Left lung (tissue), 10 donors: Measurements from ENCODE around the gene BMAL1. TPM values are rescaled to one million over a fixed set of nuclear protein-coding genes. Genes with fewer than 3 reads are reported as not detected.

Source experiments
- ATAC-seq: fragments of 200-7000 bp; cut with Tn5 transposase; one replicate; pipeline ENCODE4 v1.9.1; 2020; ENCODE audit warnings: moderate library complexity
- DNase-seq, 4 donors: peaks; one replicate each; pipeline ENCODE4 v3.0.0-alpha.2; 2013 to 2020
- H3K27ac ChIP-seq, 2 donors: fragments of 200-600 bp; sonication (generic) in 1 of 2; one replicate each; pipeline versions ENCODE4 v1.5.0 to v1.8.0; 2020 to 2021
- H3K27me3 ChIP-seq, 2 donors: fragments of 200-600 bp; sonication (generic) in 1 of 2; one replicate each; pipeline versions ENCODE4 v1.5.0 to v1.8.0; 2020 to 2021
- H3K36me3 ChIP-seq, 2 donors: fragments of 200-600 bp; sonication (generic) in 1 of 2; one replicate each; pipeline versions ENCODE4 v1.5.0 to v1.8.0; 2020 to 2021
- H3K4me1 ChIP-seq, 2 donors: fragments of 200-600 bp; one replicate each; pipeline ENCODE4 v1.8.0; 2021
- H3K4me3 ChIP-seq, 2 donors: fragments of 200-600 bp; sonication (generic) in 1 of 2; one replicate each; pipeline versions ENCODE4 v1.5.0 to v1.8.0; 2020 to 2021; ENCODE audit warnings: mild to moderate bottlenecking in 1 of 2
- H3K9me3 ChIP-seq, 2 donors: fragments of 200-600 bp; sonication (generic) in 1 of 2; one replicate each; pipeline versions ENCODE4 v1.5.0 to v1.8.0; 2020 to 2021
- CTCF ChIP-seq, 2 donors: fragments of 200-600 bp; sonication (generic) in 1 of 2; IDR thresholded peaks; one replicate each; pipeline versions ENCODE4 v1.5.0 to v1.8.0; 2021; ENCODE audit warnings: antibody characterized with exemption in 2 of 2
- intact Hi-C, 2 donors: fragments of 100-400 bp; cut with DNase I; formaldehyde crosslinking; loops; one replicate each; pipeline versions ENCODE4 v1.11.2 to v1.14.2; 2022
- polyA plus RNA-seq, 6 donors: library from polyadenylated mRNA; unstranded; fragments of 120-200 nt; gene quantifications; one replicate each; pipeline ENCODE4 v1.2.1, GENCODE V29; 2013; ENCODE audit not compliant: insufficient read length in 6 of 6
- total RNA-seq, 2 donors: library from RNA; stranded (reverse); fragmentation: NEBNext Ultra II Directional; extraction: Animal tissue kit (Norgen Biotek cat#: 25700); gene quantifications; one replicate each; pipeline ENCODE4 v1.2.1, GENCODE V29; 2021
- donor health status: DM: no; HTN: yes; CAD: no.
- donor health status: DM: no; HTN: no; CAD: no.

Gene BMAL1
- total and polyA plus RNA-seq, 8 donors: 10.2 to 31.6 (median 12.5) TPM

DNA sequence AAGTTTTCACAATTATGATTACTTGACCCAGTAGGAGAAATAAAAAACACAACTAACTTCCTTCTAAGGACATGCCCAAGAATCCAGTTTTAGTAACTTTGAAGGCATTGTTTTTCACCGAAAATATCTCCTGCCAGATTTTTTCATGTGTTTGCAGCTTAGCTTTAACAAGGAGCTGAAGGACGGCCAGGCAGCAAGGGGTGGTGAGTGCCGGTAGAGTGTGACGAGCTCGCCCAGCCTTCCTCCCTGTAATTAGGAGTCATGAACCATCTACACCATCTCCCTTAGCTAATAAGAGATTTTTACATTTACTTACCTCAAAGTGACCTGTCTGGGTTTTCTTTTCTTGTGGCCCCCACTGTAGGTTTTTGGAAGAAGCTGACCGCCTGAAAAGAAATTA is 72.0 kb downstream of the BMAL1 start:
- intact Hi-C loops: loop anchor here in 1 of 2 donors (10.0 kb wide), 1 partner anchor 115 kb away; no protein-coding TSS in a partner anchor

DNA sequence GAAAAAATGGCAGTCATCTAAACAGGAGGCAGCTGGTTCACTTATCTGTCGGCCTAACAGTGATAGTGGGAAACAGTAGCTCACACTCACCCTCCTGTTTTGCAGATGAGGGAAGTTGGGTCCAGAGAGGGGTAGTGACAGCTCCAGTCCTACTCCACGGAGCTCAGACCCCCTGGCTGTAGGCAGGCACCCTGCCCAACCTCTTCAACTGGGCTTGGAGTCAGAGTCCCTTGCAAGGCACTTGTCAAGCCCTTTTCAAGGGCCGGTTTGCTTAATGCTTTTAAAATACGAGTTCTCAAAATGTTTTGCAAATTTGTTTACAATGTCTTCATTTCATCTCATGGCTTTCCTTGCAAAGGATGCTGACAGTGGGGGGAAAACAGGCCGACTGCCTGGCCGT is 75.1 kb downstream of the BMAL1 start:
- TF ChIP-seq CTCF (IDR thresholded peaks at IDR 0.05): no peak
- Histone ChIP-seq H3K9me3 (no peaks in the 10 kb centered on the region), H3K4me3 (no peak overlapping the region), H3K27me3 (no peaks in the 10 kb centered on the region), H3K4me1 (peaks cover 0 to 10% of the 10 kb centered on the region in 2 donors), H3K27ac (no peak overlapping the region), H3K36me3 (peaks cover 0 to 58% of the 10 kb centered on the region in 2 donors)
- ATAC-seq (no peak), DNase-seq (no peak)
- intact Hi-C loops: no loop called here

More for the DNA sequence above, 72.0 kb downstream of the BMAL1 start:
- ATAC-seq (no peak), DNase-seq (no peak)
- Histone ChIP-seq H3K4me3 (no peak overlapping the region), H3K27ac (no peak overlapping the region), H3K9me3 (no peaks in the 10 kb centered on the region), H3K27me3 (no peaks in the 10 kb centered on the region), H3K36me3 (peaks cover 0 to 33% of the 10 kb centered on the region in 2 donors), H3K4me1 (peaks cover 0 to 11% of the 10 kb centered on the region in 2 donors)
- TF ChIP-seq CTCF (IDR thresholded peaks at IDR 0.05): no peak

DNA sequence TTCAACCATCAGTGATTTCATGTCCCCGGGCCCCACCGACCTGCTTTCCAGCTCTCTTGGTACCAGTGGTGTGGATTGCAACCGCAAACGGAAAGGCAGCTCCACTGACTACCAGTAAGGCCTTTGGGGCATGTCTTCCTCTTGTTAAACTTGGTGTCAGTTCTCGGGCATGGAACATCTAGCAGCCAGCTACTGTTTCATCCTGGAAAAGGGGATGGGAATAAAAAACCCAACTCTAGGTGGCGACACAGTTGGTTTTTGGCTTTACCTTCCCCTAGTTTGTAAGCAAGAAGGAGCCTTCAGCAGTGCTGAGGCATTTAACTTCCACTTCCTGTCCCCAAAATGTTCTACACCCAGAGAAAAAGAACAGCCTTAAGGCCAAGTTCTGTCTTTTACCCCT is 76.7 kb downstream of the BMAL1 start:
- no peak overlapping the region for H3K4me3 ChIP-seq
- no peaks in the 10 kb centered on the region for H3K9me3 ChIP-seq
- intact Hi-C loops: no loop called here
- no peaks in the 10 kb centered on the region for H3K4me1 ChIP-seq
- H3K27me3 ChIP-seq: no peaks in the 10 kb centered on the region
- ATAC-seq (peak; percentile 34), DNase-seq (no peak)
- TF ChIP-seq CTCF (IDR thresholded peaks at IDR 0.05): no peak
- no peak overlapping the region for H3K27ac ChIP-seq
- H3K36me3 ChIP-seq: peaks cover 0 to 74% of the 10 kb centered on the region in 2 donors

GRCh38 chr11:13355191-13355590 is 77.6 kb downstream of the BMAL1 start:
- Histone ChIP-seq H3K27me3 (no peaks in the 10 kb centered on the region), H3K9me3 (no peaks in the 10 kb centered on the region), H3K27ac (no peak overlapping the region), H3K4me1 (no peaks in the 10 kb centered on the region), H3K36me3 (peaks cover 0 to 81% of the 10 kb centered on the region in 2 donors), H3K4me3 (no peak overlapping the region)
- intact Hi-C loops: no loop called here
- no peak for ATAC-seq
- no peak for TF ChIP-seq CTCF (IDR thresholded peaks at IDR 0.05)
- no peak for DNase-seq

DNA sequence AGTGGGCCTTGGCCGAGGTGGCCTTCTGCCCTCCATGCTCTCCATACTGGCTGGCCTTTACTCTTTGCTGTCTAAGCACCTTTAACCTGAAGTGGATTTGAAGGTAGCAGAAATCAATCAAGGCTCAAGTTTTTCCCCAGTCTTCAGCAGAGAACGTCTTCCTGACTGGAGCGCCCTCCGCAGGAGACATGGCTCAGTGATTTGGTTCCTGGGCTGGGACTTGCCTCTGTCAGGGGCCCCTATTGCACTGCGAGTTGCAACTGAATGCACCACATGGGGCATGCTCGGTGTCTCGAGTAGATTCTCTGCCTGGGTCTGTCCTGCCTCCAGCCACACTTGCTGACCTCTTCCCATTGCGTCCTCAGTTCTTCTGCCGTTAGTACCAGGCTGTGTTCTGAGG is 79.6 kb downstream of the BMAL1 start:
- Histone ChIP-seq H3K4me1 (no peaks in the 10 kb centered on the region), H3K4me3 (no peak overlapping the region), H3K27ac (no peak overlapping the region), H3K36me3 (peaks cover 0 to 86% of the 10 kb centered on the region in 2 donors), H3K9me3 (no peaks in the 10 kb centered on the region), H3K27me3 (no peaks in the 10 kb centered on the region)
- TF ChIP-seq CTCF (IDR thresholded peaks at IDR 0.05): no peak
- ATAC-seq (no peak), DNase-seq (no peak)
- intact Hi-C loops: no loop called here
